HepG2 (cell line): ENCODE data around the gene TEKT5. TPM values are rescaled to one million over a fixed set of nuclear protein-coding genes. Genes with fewer than 3 reads are reported as not detected.

Experiments
- ATAC-seq: fragments of 200-7000 bp; cut with Tn5 transposase; 3 replicates; pipeline ENCODE4 v1.9.1; 2020; ENCODE audit warnings: mild to moderate bottlenecking, moderate library complexity
- BruUV-seq: library from RNA; stranded (reverse); fragments of 400-500 nt; replicated peaks from 2 replicates; lab custom pipeline; 2021; lab: Mats Ljungman, UMichigan
- CTCF ChIA-PET: fragments of 300-600 bp; formaldehyde crosslinking; extraction: SDS; loops from one replicate; lab custom pipeline; 2021; ENCODE audit warnings: low total read pairs, inconsistent platforms, low intra/inter-chr PET ratio; lab: Yijun Ruan, JAX
- POLR2A ChIA-PET: fragments of 350-600 bp; sonication (Branson Sonifier 250); formaldehyde crosslinking; loops from one replicate; lab custom pipeline; 2020; ENCODE audit warnings: antibody characterized with exemption, inconsistent platforms; lab: Yijun Ruan, JAX
- DNase-seq: peaks from one replicate; pipeline ENCODE4 v3.0.0-alpha.2; 2015; ENCODE audit warnings: low spot score
- FAIRE-seq: peaks from 3 replicates; lab custom pipeline; 2011; peaks lifted over from hg19 to GRCh38; lab: Jason Lieb, UNC
- H2AFZ ChIP-seq: one replicate; pipeline ENCODE4 v1.6.1; 2011; ENCODE audit warnings: low read length, inconsistent platforms
- H3K27ac ChIP-seq: fragments of 300-600 bp; 3 replicates; pipeline ENCODE4 v1.8.0; 2011; ENCODE audit warnings: mixed run types, mild to moderate bottlenecking, mixed read lengths, low read length, inconsistent platforms; ENCODE audit not compliant: insufficient read depth; ENCODE audit errors: extremely low read length
- H3K27me3 ChIP-seq, 2 experiments: fragments of 200-600 bp in 1 of 2; 2 replicates in 1 of 2; 3 replicates in 1 of 2; pipeline versions ENCODE4 v1.6.0 to v1.8.0; 2011; ENCODE audit warnings: low read length in 2 of 2, mild to moderate bottlenecking in 2 of 2, moderate library complexity in 2 of 2, inconsistent platforms in 1 of 2; ENCODE audit not compliant: insufficient read depth in 2 of 2, control insufficient read depth in 1 of 2
- H3K36me3 ChIP-seq, 2 experiments: fragments of 200-600 bp in 1 of 2; replicated peaks in 1 of 2; 2 replicates in 1 of 2; 3 replicates in 1 of 2; pipeline versions ENCODE4 v1.5.1 to v1.8.0; 2011; ENCODE audit warnings: low read length in 2 of 2, inconsistent platforms in 1 of 2; ENCODE audit not compliant: insufficient read depth in 2 of 2, control insufficient read depth in 1 of 2
- H3K4me1 ChIP-seq: 2 replicates; pipeline ENCODE4 v1.5.1; 2012; ENCODE audit warnings: low read length, inconsistent platforms; ENCODE audit not compliant: insufficient read depth
- H3K4me2 ChIP-seq: 2 replicates; pipeline ENCODE4 v1.6.0; 2011; ENCODE audit warnings: low read depth, low read length, inconsistent platforms
- H3K4me3 ChIP-seq, 3 experiments: fragments of 200-600 bp in 1 of 3; sonication (generic), shearing (Covaris generic) in 1 of 3; replicated peaks in 1 of 3; 2 replicates each; pipeline ENCODE4 v1.5.1; 2011 to 2016; ENCODE audit warnings: low read length in 3 of 3, inconsistent platforms in 2 of 3, low read depth in 2 of 3, mild to moderate bottlenecking in 2 of 3, control low read depth in 1 of 3, mixed read lengths in 1 of 3; ENCODE audit not compliant: insufficient read depth in 1 of 3
- H3K79me2 ChIP-seq: one replicate; pipeline ENCODE4 v1.6.1; 2011; ENCODE audit warnings: low read length, inconsistent platforms; ENCODE audit not compliant: insufficient read depth
- H3K9ac ChIP-seq: 2 replicates; pipeline ENCODE4 v1.6.0; 2011; ENCODE audit warnings: mild to moderate bottlenecking, low read depth, low read length, inconsistent platforms; ENCODE audit not compliant: insufficient read depth
- H3K9me3 ChIP-seq: 2 replicates; pipeline ENCODE4 v1.5.1; 2012; ENCODE audit warnings: mild to moderate bottlenecking, low read length
- H4K20me1 ChIP-seq: 2 replicates; pipeline ENCODE4 v1.6.0; 2011; ENCODE audit warnings: inconsistent platforms, mild to moderate bottlenecking, low read length, moderate library complexity; ENCODE audit not compliant: insufficient read depth
- E2F5 ChIP-seq: sonication (generic); formaldehyde crosslinking; conservative IDR thresholded peaks from 2 replicates; pipeline ENCODE4 v1.4.0; 2020; ENCODE audit warnings: missing genetic modification reagents
- ELF3 ChIP-seq: IDR thresholded peaks from 2 replicates; pipeline ENCODE4 v1.6.1; 2016; ENCODE audit warnings: missing genetic modification reagents, missing compliant biosample characterization
- MAFG ChIP-seq: sonication (generic); formaldehyde crosslinking; IDR thresholded peaks from 2 replicates; pipeline ENCODE4 v1.5.1; 2020; ENCODE audit warnings: mild to moderate bottlenecking, missing genetic modification reagents
- MLX ChIP-seq: IDR thresholded peaks from 2 replicates; pipeline ENCODE4 v1.6.1; 2016
- SNAPC4 ChIP-seq: sonication (generic); formaldehyde crosslinking; IDR thresholded peaks from 2 replicates; pipeline ENCODE4 v1.4.0; 2020; ENCODE audit warnings: mild to moderate bottlenecking, missing genetic modification reagents
- TCF12 ChIP-seq, 2 experiments: fragments of 450-650 bp in 1 of 2; sonication (generic) in 1 of 2; formaldehyde crosslinking in 1 of 2; IDR thresholded peaks; 2 replicates each; pipeline versions ENCODE4 v1.6.1 to v1.8.0; 2017 to 2022; ENCODE audit warnings: antibody characterized with exemption in 1 of 2, mild to moderate bottlenecking in 1 of 2, missing genetic modification reagents in 1 of 2, moderate library complexity in 1 of 2
- TCF7 ChIP-seq: sonication (generic); IDR thresholded peaks from 2 replicates; pipeline ENCODE4 v1.6.1; 2016; ENCODE audit warnings: antibody characterized with exemption, low read depth
- XRCC5 ChIP-seq: fragments of 200-400 bp; formaldehyde crosslinking; optimal IDR thresholded peaks from 2 replicates; pipeline ENCODE3; 2017; ENCODE audit warnings: mild to moderate bottlenecking, low read length
- ZNF33A ChIP-seq: sonication (generic); formaldehyde crosslinking; IDR thresholded peaks from 2 replicates; pipeline ENCODE4 v1.5.1; 2020; ENCODE audit warnings: missing genetic modification reagents, mild to moderate bottlenecking, moderate library complexity, borderline replicate concordance
- ZNF770 ChIP-seq: sonication (generic); formaldehyde crosslinking; IDR thresholded peaks from 2 replicates; pipeline ENCODE4 v1.5.0; 2020; ENCODE audit warnings: mild to moderate bottlenecking, missing genetic modification reagents
- ZZZ3 ChIP-seq: sonication (generic); formaldehyde crosslinking; IDR thresholded peaks from 2 replicates; pipeline ENCODE4 v1.4.0; 2020; ENCODE audit warnings: missing genetic modification reagents, mild to moderate bottlenecking, borderline replicate concordance
- WGBS: methylation state at CpG from one replicate; pipeline ENCODE4 v1.1.6; 2017; ENCODE audit warnings: low lambda C conversion rate; 5-methylcytosine and 5-hydroxymethylcytosine counted together
- in situ Hi-C: cut with HindIII; loops from 2 replicates; pipeline ENCODE4 v1.10.0; 2017; ENCODE audit warnings: low pct_unique_long_range_greater_than_20kb; ENCODE audit not compliant: extremely low pct_ligation_motif_present
- intact Hi-C: fragments of 100-400 bp; cut with micrococcal nuclease; formaldehyde crosslinking; loops from one replicate; pipeline ENCODE4 v1.10.0; 2022; ENCODE audit not compliant: unreplicated experiment
- polyA plus RNA-seq, 8 experiments: library from polyadenylated mRNA; depleted of rRNA in 3 of 8; stranded (reverse) in 7 of 8; unstranded in 1 of 8; fragments of >200 nt; fragmentation: Illumina TruSeq in 4 of 8; extraction: Trizol in 4 of 8; gene quantifications; 2 replicates each; pipeline versions ENCODE4 v1.2.1 to v1.2.3, GENCODE V29; 2011 to 2016; ENCODE audit warnings: low read depth in 4 of 8, missing spikeins in 1 of 8, mixed read lengths in 1 of 8; ENCODE audit not compliant: insufficient read depth in 1 of 8
- total RNA-seq, 5 experiments: library from RNA; depleted of rRNA; stranded (reverse); fragments of >200 nt; fragmentation: Illumina TruSeq; extraction: Trizol; gene quantifications; 2 replicates each; pipeline ENCODE4 v1.2.3, GENCODE V29; 2016; ENCODE audit warnings: low read depth in 1 of 5

The TEKT5 gene
- total and polyA plus RNA-seq, 2 of the 13 experiments (the other 11 are each of a cell fraction or from before 2014, with no cell fraction given), result 0.16 TPM; not detected in 1

- Histone ChIP-seq H3K4me3 (no peak overlapping the region), H3K79me2 (no peaks in the 10 kb centered on the region), H4K20me1 (no peaks in the 10 kb centered on the region), H3K4me1 (peaks cover 57% of the 10 kb centered on the region), H2AFZ (no peak overlapping the region), H3K27ac (no peak overlapping the region), H3K27me3 (peaks cover 4 to 13% of the 10 kb centered on the region in 2 experiments; a peak in 2 of 5 replicates), H3K4me2 (no peak overlapping the region), H3K9ac (no peak overlapping the region), H3K9me3 (no peaks in the 10 kb centered on the region), H3K36me3 (no peaks in the 10 kb centered on the region)
- BruUV-seq, result no TSS peak
- CTCF ChIA-PET, result no interaction called here
- in situ Hi-C loops, result no loop called here
- DNase-seq, result no peak
- POLR2A ChIA-PET, result no interaction called here
- 95% methylated on average over 2 of the region's 2 CpGs for WGBS
- FAIRE-seq, result no peak
- intact Hi-C loops, result no loop called here
- ATAC-seq, result no peak
- no peak for TF ChIP-seq ZZZ3 (CRISPR knock-in tag)
- TF ChIP-seq ELF3, result no peak
- TF ChIP-seq ZNF33A (CRISPR knock-in tag), result no peak
- no peak for TF ChIP-seq ZNF770 (CRISPR knock-in tag)
- TF ChIP-seq E2F5, result no peak
- no peak for TF ChIP-seq MLX (CRISPR knock-in tag)
- TF ChIP-seq SNAPC4, result no peak
- no peak for TF ChIP-seq TCF12 (IDR thresholded peaks at IDR 0.05)
- no peak for TF ChIP-seq TCF12 (CRISPR knock-in tag; IDR thresholded peaks at IDR 0.05)
- no peak for TF ChIP-seq TCF7
- TF ChIP-seq XRCC5, result no peak
- TF ChIP-seq MAFG, result no peak
Observed at GRCh38 chr16:10631886-10632285, 62.8 kb downstream of the TEKT5 start.
